ENCODE results near the gene TBX6. TPM values are rescaled to one million over a fixed set of nuclear protein-coding genes. Genes with fewer than 3 reads are reported as not detected.

Gene TBX6
- total RNA-seq, 2 donors from 2014 or later: 1.8 to 2.6 TPM

DNA sequence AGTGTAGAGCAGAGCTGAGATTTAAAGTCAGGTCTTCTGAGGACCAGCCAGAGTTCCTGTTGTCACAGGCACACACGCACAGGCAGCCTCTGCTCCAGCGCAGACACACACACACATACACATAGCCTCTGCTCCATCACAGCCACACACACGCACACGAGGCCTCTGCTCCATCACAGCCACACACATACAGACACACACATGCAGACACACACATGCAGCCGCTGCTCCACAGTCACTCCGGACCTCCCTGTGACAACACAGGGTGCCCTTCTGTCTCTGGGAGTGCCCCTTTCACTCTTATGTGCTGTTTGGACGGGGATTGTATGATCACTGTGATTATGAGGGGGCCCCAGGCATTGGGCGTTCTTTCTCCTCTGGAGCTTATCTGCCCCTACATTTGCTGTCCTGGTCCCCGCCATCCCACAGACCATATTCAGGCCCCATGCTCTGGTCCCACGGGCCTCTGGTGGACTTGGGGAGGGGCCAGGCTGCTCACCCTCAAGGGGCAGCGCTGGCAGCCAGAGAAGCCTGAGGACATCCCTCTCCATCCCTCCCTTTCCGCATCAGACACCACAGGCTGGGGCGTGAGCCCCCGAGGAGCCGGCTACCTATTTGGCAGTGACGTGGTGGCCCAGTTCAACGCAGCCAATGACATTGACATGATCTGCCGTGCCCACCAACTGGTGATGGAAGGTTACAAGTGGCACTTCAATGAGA is 7.5 kb downstream of the TBX6 start:
- TF ChIP-seq POLR2A (IDR thresholded peaks at IDR 0.05): no peak
- TF ChIP-seq, protein P1, sequence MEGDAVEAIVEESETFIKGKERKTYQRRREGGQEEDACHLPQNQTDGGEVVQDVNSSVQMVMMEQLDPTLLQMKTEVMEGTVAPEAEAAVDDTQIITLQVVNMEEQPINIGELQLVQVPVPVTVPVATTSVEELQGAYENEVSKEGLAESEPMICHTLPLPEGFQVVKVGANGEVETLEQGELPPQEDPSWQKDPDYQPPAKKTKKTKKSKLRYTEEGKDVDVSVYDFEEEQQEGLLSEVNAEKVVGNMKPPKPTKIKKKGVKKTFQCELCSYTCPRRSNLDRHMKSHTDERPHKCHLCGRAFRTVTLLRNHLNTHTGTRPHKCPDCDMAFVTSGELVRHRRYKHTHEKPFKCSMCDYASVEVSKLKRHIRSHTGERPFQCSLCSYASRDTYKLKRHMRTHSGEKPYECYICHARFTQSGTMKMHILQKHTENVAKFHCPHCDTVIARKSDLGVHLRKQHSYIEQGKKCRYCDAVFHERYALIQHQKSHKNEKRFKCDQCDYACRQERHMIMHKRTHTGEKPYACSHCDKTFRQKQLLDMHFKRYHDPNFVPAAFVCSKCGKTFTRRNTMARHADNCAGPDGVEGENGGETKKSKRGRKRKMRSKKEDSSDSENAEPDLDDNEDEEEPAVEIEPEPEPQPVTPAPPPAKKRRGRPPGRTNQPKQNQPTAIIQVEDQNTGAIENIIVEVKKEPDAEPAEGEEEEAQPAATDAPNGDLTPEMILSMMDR (IDR thresholded peaks at IDR 0.05): no peak
- Histone ChIP-seq H3K4me3 (no peak overlapping the region), H3K27ac (no peak overlapping the region), H3K4me1 (peaks cover 8% of the 10 kb centered on the region), H3K27me3 (no peaks in the 10 kb centered on the region), H3K9me3 (no peaks in the 10 kb centered on the region), H3K36me3 (replicated peaks in 1 of 2; ENCODE audit: insufficient read depth in 1 of 2, low read depth in 2 of 2) (peaks cover 0 to 26% of the 10 kb centered on the region in 2 donors)
- DNase-seq: no peak
- ATAC-seq: no peak
- intact Hi-C loops (cut with DNase I): no loop called here
- WGBS, 2 donors: 78 to 87% methylated on average over 10 to 18 of the region's 18 CpGs

- Histone ChIP-seq H3K9me3 (no peaks in the 10 kb centered on the region), H3K36me3 (replicated peaks in 1 of 2; ENCODE audit: insufficient read depth in 1 of 2, low read depth in 2 of 2) (peaks cover 0 to 26% of the 10 kb centered on the region in 2 donors), H3K27ac (no peak overlapping the region), H3K4me3 (no peak overlapping the region), H3K27me3 (no peaks in the 10 kb centered on the region), H3K4me1 (peaks cover 11% of the 10 kb centered on the region)
- intact Hi-C loops (cut with DNase I): no loop called here
- DNase-seq: no peak
- TF ChIP-seq POLR2A (IDR thresholded peaks at IDR 0.05): no peak
- TF ChIP-seq, protein P1 (IDR thresholded peaks at IDR 0.05): no peak
- ATAC-seq: no peak
- 88 to 90% methylated on average over 23 to 24 of the region's 24 CpGs for WGBS, 2 donors
These were observed 8.3 kb downstream of the TBX6 start for GRCh38 chr16:30083216-30084055.

GRCh38 chr16:30082545-30083090 is 9.1 kb downstream of the TBX6 start:
- ATAC-seq (no peak), DNase-seq (no peak)
- H3K36me3 ChIP-seq (replicated peaks in 1 of 2; ENCODE audit: insufficient read depth in 1 of 2, low read depth in 2 of 2): peaks cover 0 to 26% of the 10 kb centered on the region in 2 donors
- H3K27ac ChIP-seq: no peak overlapping the region
- no peaks in the 10 kb centered on the region for H3K27me3 ChIP-seq
- no peak overlapping the region for H3K4me3 ChIP-seq
- WGBS, 2 donors: 87 to 94% methylated on average over 20 of the region's 20 CpGs
- H3K4me1 ChIP-seq: peaks cover 17% of the 10 kb centered on the region
- intact Hi-C loops (cut with DNase I): no loop called here
- no peak for TF ChIP-seq POLR2A (IDR thresholded peaks at IDR 0.05)
- H3K9me3 ChIP-seq: no peaks in the 10 kb centered on the region

GRCh38 chr16:30079480-30079879 is 12.2 kb downstream of the TBX6 start:
- Histone ChIP-seq H3K4me3 (no peak overlapping the region), H3K27me3 (no peaks in the 10 kb centered on the region), H3K27ac (no peak overlapping the region), H3K36me3 (replicated peaks in 1 of 2; ENCODE audit: insufficient read depth in 1 of 2, low read depth in 2 of 2) (peaks cover 0 to 23% of the 10 kb centered on the region in 2 donors), H3K9me3 (no peaks in the 10 kb centered on the region), H3K4me1 (peaks cover 37% of the 10 kb centered on the region)
- ATAC-seq: no peak
- DNase-seq: no peak
- WGBS, 2 donors: 91 to 94% methylated on average over 5 to 7 of the region's 7 CpGs
- intact Hi-C loops (cut with DNase I): no loop called here
- TF ChIP-seq POLR2A (IDR thresholded peaks at IDR 0.05): no peak
- TF ChIP-seq, protein P1 (IDR thresholded peaks at IDR 0.05): no peak

GRCh38 chr16:30078744-30079143 is 13.0 kb downstream of the TBX6 start:
- ATAC-seq (no peak), DNase-seq (no peak)
- intact Hi-C loops (cut with DNase I): no loop called here
- H3K36me3 ChIP-seq (replicated peaks in 1 of 2; ENCODE audit: insufficient read depth in 1 of 2, low read depth in 2 of 2): peaks cover 0 to 16% of the 10 kb centered on the region in 2 donors
- peaks cover 37% of the 10 kb centered on the region for H3K4me1 ChIP-seq
- H3K27ac ChIP-seq: no peak overlapping the region
- H3K27me3 ChIP-seq: no peaks in the 10 kb centered on the region
- WGBS, 2 donors: 73 to 84% methylated on average over 2 to 7 of the region's 7 CpGs
- TF ChIP-seq, protein P1 (IDR thresholded peaks at IDR 0.05): no peak
- TF ChIP-seq POLR2A (IDR thresholded peaks at IDR 0.05): no peak
- no peaks in the 10 kb centered on the region for H3K9me3 ChIP-seq
- H3K4me3 ChIP-seq: no peak overlapping the region

Data from body of pancreas (tissue), 4 donors.